Endodermal cell (in vitro differentiated cells): ENCODE measurements around the gene SLC52A1. TPM values are rescaled to one million over a fixed set of nuclear protein-coding genes. Genes with fewer than 3 reads are reported as not detected.

Experiments
- DNase-seq: peaks from one replicate; pipeline ENCODE4 v3.0.0-alpha.2; 2017
- H3K27ac ChIP-seq: 2 replicates; pipeline ENCODE4 v1.5.1; 2013; ENCODE audit warnings: mild to moderate bottlenecking, low read depth, low read length, moderate library complexity
- H3K27me3 ChIP-seq: 2 replicates; pipeline ENCODE4 v1.6.1; 2013; ENCODE audit warnings: mild to moderate bottlenecking, low read length, moderate library complexity; ENCODE audit not compliant: insufficient read depth, control insufficient read depth, poor library complexity, severe bottlenecking
- H3K36me3 ChIP-seq: 2 replicates; pipeline ENCODE4 v1.7.0; 2013; ENCODE audit warnings: mild to moderate bottlenecking, low read length, moderate library complexity; ENCODE audit not compliant: control insufficient read depth, insufficient read depth
- H3K4me1 ChIP-seq: one replicate; pipeline ENCODE4 v1.7.0; 2013; ENCODE audit warnings: low read length; ENCODE audit not compliant: control insufficient read depth, insufficient read depth
- H3K4me3 ChIP-seq: 2 replicates; pipeline ENCODE4 v1.5.1; 2013; ENCODE audit warnings: mild to moderate bottlenecking, low read length, moderate library complexity
- H3K9ac ChIP-seq: 2 replicates; pipeline ENCODE4 v1.6.1; 2013; ENCODE audit warnings: mild to moderate bottlenecking, low read length, moderate library complexity; ENCODE audit not compliant: poor library complexity, severe bottlenecking; ENCODE audit errors: extremely low read depth
- H3K9me3 ChIP-seq: 2 replicates; pipeline ENCODE4 v1.6.1; 2013; ENCODE audit warnings: mild to moderate bottlenecking, low read length, moderate library complexity; ENCODE audit not compliant: control insufficient read depth
- H3K27ac Mint-ChIP-seq: 2 replicates; pipeline ENCODE4 v1.8.0; 2020; ENCODE audit warnings: mixed read lengths
- H3K27me3 Mint-ChIP-seq: 2 replicates; pipeline ENCODE4 v1.8.0; 2021; ENCODE audit warnings: mild to moderate bottlenecking, mixed read lengths; ENCODE audit not compliant: insufficient read depth
- H3K36me3 Mint-ChIP-seq: 2 replicates; pipeline ENCODE4 v1.8.0; 2020; ENCODE audit warnings: low read depth, mixed read lengths
- H3K4me1 Mint-ChIP-seq: 2 replicates; pipeline ENCODE4 v1.8.0; 2020; ENCODE audit warnings: mixed read lengths
- H3K4me3 Mint-ChIP-seq: 2 replicates; pipeline ENCODE4 v1.8.0; 2020; ENCODE audit warnings: mild to moderate bottlenecking, moderate library complexity, mixed read lengths
- H3K9me3 Mint-ChIP-seq: 2 replicates; pipeline ENCODE4 v1.8.0; 2020; ENCODE audit warnings: mild to moderate bottlenecking, mixed read lengths
- CTCF ChIP-seq: fragments of 200-600 bp; sonication (generic); conservative IDR thresholded peaks from 2 replicates; pipeline ENCODE4 v1.5.0; 2021; ENCODE audit warnings: antibody characterized with exemption, mild to moderate bottlenecking
- WGBS, 2 experiments: methylation state at CpG; one replicate each; pipeline versions ENCODE4 v1.1.5 to v1.1.7; 2013; ENCODE audit warnings: missing lambda C conversion rate in 2 of 2, mixed read lengths in 1 of 2; ENCODE audit not compliant: insufficient coverage in 1 of 2, insufficient read length in 1 of 2; 5-methylcytosine and 5-hydroxymethylcytosine counted together
- total RNA-seq, 2 donors: library from RNA; stranded (reverse); fragmentation: NEBNext Ultra II Directional in 1 of 2; extraction: Animal tissue kit (Norgen Biotek cat#: 25700) in 1 of 2; gene quantifications; 2 replicates in 1 of 2; 3 replicates in 1 of 2; pipeline ENCODE4 v1.2.1, GENCODE V29; 2021

The SLC52A1 gene
- total RNA-seq, 2 donors from 2014 or later = 0.13 TPM; not detected in 1

GRCh38 chr17:5045496-5045895, 10.3 kb upstream of the SLC52A1 start:
- no peak for TF ChIP-seq CTCF
- no peaks in the 10 kb centered on the region for H3K27me3 ChIP-seq
- no peaks in the 10 kb centered on the region for H3K36me3 Mint-ChIP-seq
- H3K27me3 Mint-ChIP-seq = peaks cover 1% of the 10 kb centered on the region
- H3K9me3 ChIP-seq = no peaks in the 10 kb centered on the region
- H3K4me1 ChIP-seq = no peaks in the 10 kb centered on the region
- no peak overlapping the region for H3K9ac ChIP-seq
- H3K27ac Mint-ChIP-seq = no peak overlapping the region
- DNase-seq = no peak
- peaks cover 3% of the 10 kb centered on the region for H3K9me3 Mint-ChIP-seq
- H3K4me3 Mint-ChIP-seq = no peak overlapping the region
- WGBS, 2 experiments = 90 to 92% methylated on average over 5 to 6 of the region's 6 CpGs
- H3K36me3 ChIP-seq = no peaks in the 10 kb centered on the region
- no peak overlapping the region for H3K27ac ChIP-seq
- H3K4me1 Mint-ChIP-seq = no peaks in the 10 kb centered on the region
- H3K4me3 ChIP-seq = no peak overlapping the region

GRCh38 chr17:5044630-5045029, 9.4 kb upstream of the SLC52A1 start:
- no peak overlapping the region for H3K4me3 Mint-ChIP-seq

GRCh38 chr17:5043524-5043923, 8.3 kb upstream of the SLC52A1 start:
- peak; percentile 74 for DNase-seq
- Mint-ChIP-seq H3K4me1 (no peaks in the 10 kb centered on the region), H3K9me3 (peaks cover 3% of the 10 kb centered on the region)

More at GRCh38 chr17:5044630-5045029, 9.4 kb upstream of the SLC52A1 start:
- Histone ChIP-seq H3K9me3 (no peaks in the 10 kb centered on the region), H3K4me1 (no peaks in the 10 kb centered on the region), H3K36me3 (no peaks in the 10 kb centered on the region), H3K4me3 (no peak overlapping the region), H3K9ac (no peak overlapping the region), H3K27ac (no peak overlapping the region), H3K27me3 (no peaks in the 10 kb centered on the region)
- no peak for TF ChIP-seq CTCF
- Mint-ChIP-seq H3K9me3 (peaks cover 3% of the 10 kb centered on the region), H3K27ac (no peak overlapping the region), H3K27me3 (peaks cover 7% of the 10 kb centered on the region), H3K4me1 (no peaks in the 10 kb centered on the region), H3K36me3 (no peaks in the 10 kb centered on the region)
- WGBS, 2 experiments = 93 to 95% methylated on average over 3 to 5 of the region's 5 CpGs
- DNase-seq = no peak

More at GRCh38 chr17:5043524-5043923, 8.3 kb upstream of the SLC52A1 start:
- H3K36me3 Mint-ChIP-seq = no peaks in the 10 kb centered on the region
- no peaks in the 10 kb centered on the region for H3K36me3 ChIP-seq
- TF ChIP-seq CTCF = peak; percentile 57
- H3K9me3 ChIP-seq = no peaks in the 10 kb centered on the region
- no peak overlapping the region for H3K4me3 Mint-ChIP-seq
- H3K27ac Mint-ChIP-seq = no peak overlapping the region
- no peak overlapping the region for H3K4me3 ChIP-seq
- 85 to 93% methylated on average over 1 of the region's 1 CpG for WGBS, 2 experiments
- H3K9ac ChIP-seq = no peak overlapping the region
- H3K4me1 ChIP-seq = no peaks in the 10 kb centered on the region
- H3K27me3 ChIP-seq = no peaks in the 10 kb centered on the region
- H3K27ac ChIP-seq = no peak overlapping the region
- H3K27me3 Mint-ChIP-seq = peaks cover 9% of the 10 kb centered on the region
